Stimulated activated CD4-positive, alpha-beta T cell treated with anti-CD3 and anti-CD28 coated beads, Interleukin-1b, Interleukin-23, amount 100 ng/mL, for 24 hours (primary cell): ENCODE results near the gene MAP2K5.

Source experiments
- DNase-seq, 4 experiments: peaks; one replicate each; pipeline ENCODE4 v3.0.0-alpha.2; 2020; ENCODE audit warnings: low read depth in 4 of 4, low spot score in 1 of 4

The MAP2K5 gene

GRCh38 chr15:67750371-67750770 lies 207.9 kb downstream of the MAP2K5 start:
- DNase-seq, result no peak

- DNase-seq, result no peak
These were observed 211.4 kb downstream of the MAP2K5 start for GRCh38 chr15:67753891-67754290.

- DNase-seq, result no peak
These were observed 212.8 kb downstream of the MAP2K5 start for GRCh38 chr15:67755264-67755663.

GRCh38 chr15:67755936-67756335 lies 213.4 kb downstream of the MAP2K5 start:
- no peak for DNase-seq

- DNase-seq, result no peak
These were observed 216.3 kb downstream of the MAP2K5 start for GRCh38 chr15:67758619-67759300.

GRCh38 chr15:67760901-67761300 lies 218.4 kb downstream of the MAP2K5 start:
- DNase-seq, result no peak

GRCh38 chr15:67761343-67761742 lies 218.8 kb downstream of the MAP2K5 start:
- no peak for DNase-seq

- DNase-seq, result peak in 3 of 4 experiments; percentile 7 to 45 (median 28)
These were observed 220.3 kb downstream of the MAP2K5 start for GRCh38 chr15:67762610-67763368.

- no peak for DNase-seq
These were observed 223.2 kb downstream of the MAP2K5 start for GRCh38 chr15:67765701-67766100.

- DNase-seq, result no peak
These were observed 224.5 kb downstream of the MAP2K5 start for GRCh38 chr15:67766968-67767367.

GRCh38 chr15:67768313-67768977 lies 225.9 kb downstream of the MAP2K5 start:
- DNase-seq, result no peak

GRCh38 chr15:67769497-67770357 lies 227.2 kb downstream of the MAP2K5 start:
- DNase-seq, result no peak

- no peak for DNase-seq
These were observed 227.8 kb downstream of the MAP2K5 start for GRCh38 chr15:67770358-67770628.

GRCh38 chr15:67771189-67771800 lies 228.8 kb downstream of the MAP2K5 start:
- DNase-seq, result no peak

GRCh38 chr15:67774626-67775025 lies 232.1 kb downstream of the MAP2K5 start:
- no peak for DNase-seq

GRCh38 chr15:67775250-67775649 lies 232.7 kb downstream of the MAP2K5 start:
- DNase-seq, result no peak

GRCh38 chr15:67775998-67776397 lies 233.5 kb downstream of the MAP2K5 start:
- DNase-seq, result no peak

- no peak for DNase-seq
These were observed 234.1 kb downstream of the MAP2K5 start for GRCh38 chr15:67776600-67776999.

GRCh38 chr15:67777071-67777470 lies 234.6 kb downstream of the MAP2K5 start:
- no peak for DNase-seq

GRCh38 chr15:67777773-67778172 lies 235.3 kb downstream of the MAP2K5 start:
- no peak for DNase-seq

GRCh38 chr15:67778968-67779548 lies 236.6 kb downstream of the MAP2K5 start:
- no peak for DNase-seq
